Germinal center (tissue), 1 donor: ENCODE measurements around the gene HCN4.

Source experiments
- DNase-seq: peaks from one replicate; pipeline ENCODE4 v3.0.0; 2012; ENCODE audit warnings: mixed read lengths, low spot score

Gene HCN4

GRCh38 chr15:73344056-73344455 is 24.7 kb downstream of the HCN4 start:
- DNase-seq = no peak

- no peak for DNase-seq
Observed at GRCh38 chr15:73341886-73342600, 26.7 kb downstream of the HCN4 start.

GRCh38 chr15:73340502-73341192 is 28.1 kb downstream of the HCN4 start:
- DNase-seq = no peak

- no peak for DNase-seq
Observed at GRCh38 chr15:73338606-73339374, 30.0 kb downstream of the HCN4 start.

GRCh38 chr15:73338058-73338457 is 30.7 kb downstream of the HCN4 start:
- DNase-seq = no peak

GRCh38 chr15:73337187-73337586 is 31.6 kb downstream of the HCN4 start:
- DNase-seq = no peak

GRCh38 chr15:73336756-73337155 is 32.0 kb downstream of the HCN4 start:
- no peak for DNase-seq

GRCh38 chr15:73335471-73335870 is 33.3 kb downstream of the HCN4 start:
- no peak for DNase-seq

- DNase-seq = no peak
Observed at GRCh38 chr15:73335026-73335425, 33.7 kb downstream of the HCN4 start.

GRCh38 chr15:73334086-73334485 is 34.7 kb downstream of the HCN4 start:
- no peak for DNase-seq

- no peak for DNase-seq
Observed at GRCh38 chr15:73333001-73333400, 35.8 kb downstream of the HCN4 start.

- no peak for DNase-seq
Observed at GRCh38 chr15:73331991-73332925, 36.5 kb downstream of the HCN4 start.

GRCh38 chr15:73331501-73331900 is 37.3 kb downstream of the HCN4 start:
- DNase-seq = no peak

GRCh38 chr15:73330206-73331051 is 38.3 kb downstream of the HCN4 start:
- no peak for DNase-seq

GRCh38 chr15:73329501-73330200 is 39.1 kb downstream of the HCN4 start:
- DNase-seq = no peak

GRCh38 chr15:73328981-73329380 is 39.8 kb downstream of the HCN4 start:
- DNase-seq = no peak

- no peak for DNase-seq
Observed at GRCh38 chr15:73328149-73328820, 40.5 kb downstream of the HCN4 start.

GRCh38 chr15:73326157-73326556 is 42.6 kb downstream of the HCN4 start:
- no peak for DNase-seq

- no peak for DNase-seq
Observed at GRCh38 chr15:73325191-73325861, 43.4 kb downstream of the HCN4 start.
